Thymus (tissue), 11 donors: ENCODE measurements around the gene PCDHB2. TPM values are rescaled to one million over a fixed set of nuclear protein-coding genes. Genes with fewer than 3 reads are reported as not detected.
"Not testable (repeated sequence)": the region's sequence is repeated elsewhere in the genome, so short reads cannot be mapped to it uniquely, and the experiment has no call there.

Source experiments
- DNase-seq, 9 donors: peaks; one replicate each; pipeline ENCODE4 v3.0.0-alpha.2; 2013; ENCODE audit warnings: low spot score in 9 of 9, low read depth in 6 of 9, missing footprints in 1 of 9
- H3K27ac ChIP-seq, 2 donors: one replicate each; pipeline ENCODE4 v1.5.1; 2013; ENCODE audit warnings: control low read depth in 1 of 2, low read depth in 1 of 2, low read length in 1 of 2, mild to moderate bottlenecking in 1 of 2, moderate library complexity in 1 of 2
- H3K27me3 ChIP-seq, 2 donors: one replicate each; pipeline ENCODE4 v1.5.1; 2013; ENCODE audit warnings: low read length in 1 of 2; ENCODE audit not compliant: control insufficient read depth in 2 of 2, insufficient read depth in 1 of 2
- H3K36me3 ChIP-seq, 2 donors: one replicate each; pipeline ENCODE4 v1.5.1; 2013; ENCODE audit warnings: low read length in 1 of 2, mild to moderate bottlenecking in 1 of 2, moderate library complexity in 1 of 2; ENCODE audit not compliant: control insufficient read depth in 2 of 2, insufficient read depth in 2 of 2
- H3K4me1 ChIP-seq, 2 donors: one replicate each; pipeline ENCODE4 v1.5.1; 2013; ENCODE audit warnings: low read length in 2 of 2; ENCODE audit not compliant: control insufficient read depth in 2 of 2, insufficient read depth in 2 of 2
- H3K4me3 ChIP-seq, 2 donors: one replicate each; pipeline ENCODE4 v1.5.1; 2013; ENCODE audit warnings: low read length in 2 of 2, control low read depth in 1 of 2, mild to moderate bottlenecking in 1 of 2
- H3K9me3 ChIP-seq, 2 donors: one replicate each; pipeline ENCODE4 v1.5.1; 2013; ENCODE audit warnings: low read length in 1 of 2, mild to moderate bottlenecking in 1 of 2; ENCODE audit not compliant: control insufficient read depth in 2 of 2, insufficient read depth in 1 of 2
- WGBS: extraction: QIAGEN DNeasy Blood & Tissue Kit; methylation state at CpG from one replicate; pipeline ENCODE4 v1.1.7; 2013; 5-methylcytosine and 5-hydroxymethylcytosine counted together
- polyA plus RNA-seq: library from polyadenylated mRNA; stranded (reverse); fragments of 200-250 nt; gene quantifications from one replicate; pipeline ENCODE4 v1.2.3, GENCODE V29; 2013
- total RNA-seq: library from RNA; stranded (reverse); fragments of 120-200 nt; gene quantifications from one replicate; pipeline ENCODE4 v1.2.4, GENCODE V29; 2013
- donor health status: healthy.

PCDHB2 gene
- total and polyA plus RNA-seq, 2 donors, result 0.24 to 0.39 TPM

DNA sequence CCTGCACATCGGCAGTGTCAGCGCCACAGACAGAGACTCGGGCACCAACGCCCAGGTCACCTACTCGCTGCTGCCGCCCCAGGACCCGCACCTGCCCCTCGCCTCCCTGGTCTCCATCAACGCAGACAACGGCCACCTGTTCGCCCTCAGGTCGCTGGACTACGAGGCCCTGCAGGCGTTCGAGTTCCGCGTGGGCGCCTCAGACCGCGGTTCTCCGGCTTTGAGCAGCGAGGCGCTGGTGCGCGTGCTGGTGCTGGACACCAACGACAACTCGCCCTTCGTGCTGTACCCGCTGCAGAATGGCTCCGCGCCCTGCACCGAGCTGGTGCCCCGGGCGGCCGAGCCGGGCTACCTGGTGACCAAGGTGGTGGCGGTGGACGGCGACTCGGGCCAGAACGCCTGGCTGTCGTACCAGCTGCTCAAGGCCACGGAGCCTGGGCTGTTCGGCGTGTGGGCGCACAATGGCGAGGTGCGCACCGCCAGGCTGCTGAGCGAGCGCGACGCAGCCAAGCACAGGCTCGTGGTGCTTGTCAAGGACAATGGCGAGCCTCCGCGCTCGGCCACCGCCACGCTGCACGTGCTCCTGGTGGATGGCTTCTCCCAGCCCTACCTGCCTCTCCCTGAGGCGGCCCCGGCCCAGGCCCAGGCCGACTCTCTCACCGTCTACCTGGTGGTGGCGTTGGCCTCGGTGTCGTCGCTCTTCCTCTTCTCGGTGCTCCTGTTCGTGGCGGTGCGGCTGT lies 29.2 kb downstream of the PCDHB2 start:
- DNase-seq, result not testable (repeated sequence)
- 43% methylated on average over 67 of the region's 73 CpGs for WGBS

GRCh38 chr5:141127305-141127704 lies 32.9 kb downstream of the PCDHB2 start:
- H3K36me3 ChIP-seq, result no peaks in the 10 kb centered on the region
- WGBS, result 93% methylated on average over 1 of the region's 1 CpG
- no peak for DNase-seq
- H3K27ac ChIP-seq, result no peak overlapping the region
- peaks cover 0 to 5% of the 10 kb centered on the region in 2 donors for H3K27me3 ChIP-seq
- no peaks in the 10 kb centered on the region for H3K4me1 ChIP-seq
- H3K4me3 ChIP-seq, result no peak overlapping the region
- H3K9me3 ChIP-seq, result no peaks in the 10 kb centered on the region

More for the DNA sequence above, 29.2 kb downstream of the PCDHB2 start:
- not testable (repeated sequence) for H3K4me1 ChIP-seq, H3K4me3 ChIP-seq, H3K9me3 ChIP-seq, H3K27ac ChIP-seq, H3K36me3 ChIP-seq
- H3K27me3 ChIP-seq, result peaks cover 0 to 10% of the 10 kb centered on the region in 2 donors

GRCh38 chr5:141135030-141135717 lies 40.8 kb downstream of the PCDHB2 start, which contains the start of gene PCDHB5:
TSS of gene PCDHB5 (plus strand) at chr5:141135206. CDS start at chr5:141135435, 229 bp downstream.
- 25% methylated on average over 22 of the region's 22 CpGs for WGBS
- Histone ChIP-seq H3K36me3 (no peaks in the 10 kb centered on the region), H3K4me3 (no peak within 1 kb of the TSS), H3K4me1 (no peaks in the 10 kb centered on the region), H3K27me3 (peaks cover 0 to 20% of the 10 kb centered on the region in 2 donors), H3K27ac (no peak within 1 kb of the TSS), H3K9me3 (peaks cover 2 to 13% of the 10 kb centered on the region in 2 donors)
- no peak for DNase-seq

DNA sequence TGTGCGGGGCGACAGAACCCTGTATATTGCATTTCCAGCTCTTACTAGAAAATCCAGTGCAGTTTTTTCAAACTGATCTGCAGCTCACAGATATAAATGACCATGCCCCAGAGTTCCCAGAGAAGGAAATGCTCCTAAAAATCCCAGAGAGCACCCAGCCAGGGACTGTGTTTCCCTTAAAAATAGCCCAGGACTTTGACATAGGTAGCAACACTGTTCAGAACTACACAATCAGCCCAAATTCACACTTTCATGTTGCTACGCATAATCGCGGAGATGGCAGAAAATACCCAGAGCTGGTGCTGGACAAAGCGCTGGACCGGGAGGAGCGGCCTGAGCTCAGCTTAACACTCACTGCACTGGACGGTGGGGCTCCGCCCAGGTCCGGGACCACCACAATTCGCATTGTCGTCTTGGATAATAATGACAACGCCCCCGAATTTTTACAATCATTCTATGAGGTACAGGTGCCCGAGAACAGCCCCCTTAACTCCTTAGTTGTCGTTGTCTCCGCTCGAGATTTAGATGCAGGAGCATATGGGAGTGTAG lies 41.4 kb downstream of the PCDHB2 start:
- H3K36me3 ChIP-seq, result no peaks in the 10 kb centered on the region
- DNase-seq, result no peak
- 54% methylated on average over 19 of the region's 19 CpGs for WGBS

GRCh38 chr5:141137346-141137745 lies 42.9 kb downstream of the PCDHB2 start:
- H3K36me3 ChIP-seq, H3K27ac ChIP-seq, DNase-seq, H3K4me1 ChIP-seq, H3K4me3 ChIP-seq: not testable (repeated sequence)
- Histone ChIP-seq H3K9me3 (peaks cover 2 to 13% of the 10 kb centered on the region in 2 donors), H3K27me3 (peaks cover 0 to 20% of the 10 kb centered on the region in 2 donors)
- WGBS, result 55% methylated on average over 33 of the region's 34 CpGs

More for the DNA sequence above, 41.4 kb downstream of the PCDHB2 start:
- Histone ChIP-seq H3K27me3 (peaks cover 0 to 20% of the 10 kb centered on the region in 2 donors), H3K27ac (no peak overlapping the region), H3K4me3 (no peak overlapping the region), H3K9me3 (peaks cover 2 to 13% of the 10 kb centered on the region in 2 donors), H3K4me1 (no peaks in the 10 kb centered on the region)

Other genes starting within 250 kb of the PCDHB2 start
- not detected for gene PCDHA9, start 246.2 kb upstream of the PCDHB2 start, total RNA-seq
- gene PCDHA9, start 246.2 kb upstream of the PCDHB2 start, polyA plus RNA-seq, result not detected
- gene PCDHA10, start 238.7 kb upstream of the PCDHB2 start, total RNA-seq, result under 0.01 TPM
- gene PCDHA10, start 238.7 kb upstream of the PCDHB2 start, polyA plus RNA-seq, result 0.02 TPM
- gene PCDHA11, start 225.7 kb upstream of the PCDHB2 start, total RNA-seq, result 0.05 TPM
- gene PCDHA11, start 225.7 kb upstream of the PCDHB2 start, polyA plus RNA-seq, result under 0.01 TPM
- under 0.01 TPM for gene PCDHA12, start 219.3 kb upstream of the PCDHB2 start, total RNA-seq
- gene PCDHA12, start 219.3 kb upstream of the PCDHB2 start, polyA plus RNA-seq, result not detected
- under 0.01 TPM for gene PCDHA13, start 212.5 kb upstream of the PCDHB2 start, total RNA-seq
- under 0.01 TPM for gene PCDHA13, start 212.5 kb upstream of the PCDHB2 start, polyA plus RNA-seq
- 0.05 TPM for gene PCDHAC1, start 168.3 kb upstream of the PCDHB2 start, total RNA-seq
- 0.02 TPM for gene PCDHAC1, start 168.3 kb upstream of the PCDHB2 start, polyA plus RNA-seq
- 0.38 TPM for gene PCDHAC2, start 128.1 kb upstream of the PCDHB2 start, total RNA-seq
- gene PCDHAC2, start 128.1 kb upstream of the PCDHB2 start, polyA plus RNA-seq, result 0.02 TPM
- 0.05 TPM for gene PCDHB1, start 43.2 kb upstream of the PCDHB2 start, total RNA-seq
- 0.02 TPM for gene PCDHB1, start 43.2 kb upstream of the PCDHB2 start, polyA plus RNA-seq
- 0.09 TPM for gene PCDHB3, start 5.9 kb downstream of the PCDHB2 start, total RNA-seq
- gene PCDHB3, start 5.9 kb downstream of the PCDHB2 start, polyA plus RNA-seq, result 0.11 TPM
- gene PCDHB4, start 27.2 kb downstream of the PCDHB2 start, total RNA-seq, result 0.09 TPM
- 0.34 TPM for gene PCDHB4, start 27.2 kb downstream of the PCDHB2 start, polyA plus RNA-seq
- 0.38 TPM for gene PCDHB5, start 40.6 kb downstream of the PCDHB2 start, total RNA-seq
- 1.0 TPM for gene PCDHB5, start 40.6 kb downstream of the PCDHB2 start, polyA plus RNA-seq
- 0.09 TPM for gene PCDHB6, start 55.4 kb downstream of the PCDHB2 start, total RNA-seq
- gene PCDHB6, start 55.4 kb downstream of the PCDHB2 start, polyA plus RNA-seq, result 0.23 TPM
- 0.14 TPM for gene PCDHB7, start 78.0 kb downstream of the PCDHB2 start, total RNA-seq
- gene PCDHB7, start 78.0 kb downstream of the PCDHB2 start, polyA plus RNA-seq, result 0.11 TPM
- gene PCDHB8, start 83.2 kb downstream of the PCDHB2 start, total RNA-seq, result 0.05 TPM
- gene PCDHB8, start 83.2 kb downstream of the PCDHB2 start, polyA plus RNA-seq, result 0.05 TPM
- 0.14 TPM for gene PCDHB16, start 87.8 kb downstream of the PCDHB2 start, total RNA-seq
- 0.27 TPM for gene PCDHB16, start 87.8 kb downstream of the PCDHB2 start, polyA plus RNA-seq
- gene PCDHB9, start 92.5 kb downstream of the PCDHB2 start, total RNA-seq, result 0.19 TPM
- gene PCDHB9, start 92.5 kb downstream of the PCDHB2 start, polyA plus RNA-seq, result 0.16 TPM
- gene PCDHB10, start 97.7 kb downstream of the PCDHB2 start, total RNA-seq, result 0.19 TPM
- gene PCDHB10, start 97.7 kb downstream of the PCDHB2 start, polyA plus RNA-seq, result 0.23 TPM
- 0.24 TPM for gene PCDHB11, start 105.0 kb downstream of the PCDHB2 start, total RNA-seq
- 0.37 TPM for gene PCDHB11, start 105.0 kb downstream of the PCDHB2 start, polyA plus RNA-seq
- gene PCDHB12, start 114.1 kb downstream of the PCDHB2 start, total RNA-seq, result 0.19 TPM
- gene PCDHB12, start 114.1 kb downstream of the PCDHB2 start, polyA plus RNA-seq, result 0.18 TPM
- 0.14 TPM for gene PCDHB13, start 119.3 kb downstream of the PCDHB2 start, total RNA-seq
- gene PCDHB13, start 119.3 kb downstream of the PCDHB2 start, polyA plus RNA-seq, result 0.27 TPM
- 0.38 TPM for gene PCDHB14, start 128.7 kb downstream of the PCDHB2 start, total RNA-seq
- 0.87 TPM for gene PCDHB14, start 128.7 kb downstream of the PCDHB2 start, polyA plus RNA-seq
- 0.33 TPM for gene PCDHB15, start 150.8 kb downstream of the PCDHB2 start, total RNA-seq
- 0.66 TPM for gene PCDHB15, start 150.8 kb downstream of the PCDHB2 start, polyA plus RNA-seq
- 0.09 TPM for gene SLC25A2, start 209.4 kb downstream of the PCDHB2 start, total RNA-seq
- gene SLC25A2, start 209.4 kb downstream of the PCDHB2 start, polyA plus RNA-seq, result 0.16 TPM
- gene TAF7, start 226.2 kb downstream of the PCDHB2 start, total RNA-seq, result 138 TPM
- gene TAF7, start 226.2 kb downstream of the PCDHB2 start, polyA plus RNA-seq, result 174 TPM
- gene PCDHGA1, start 235.9 kb downstream of the PCDHB2 start, total RNA-seq, result 0.09 TPM
- gene PCDHGA1, start 235.9 kb downstream of the PCDHB2 start, polyA plus RNA-seq, result 0.16 TPM
- gene PCDHGA2, start 244.1 kb downstream of the PCDHB2 start, total RNA-seq, result 0.19 TPM
- gene PCDHGA2, start 244.1 kb downstream of the PCDHB2 start, polyA plus RNA-seq, result 0.46 TPM
- 0.19 TPM for gene PCDHGA3, start 249.2 kb downstream of the PCDHB2 start, total RNA-seq
- gene PCDHGA3, start 249.2 kb downstream of the PCDHB2 start, polyA plus RNA-seq, result 0.11 TPM